ENCODE data around the gene PHACTR1. TPM values are rescaled to one million over a fixed set of nuclear protein-coding genes. Genes with fewer than 3 reads are reported as not detected.

PHACTR1 gene
- total and polyA plus RNA-seq, 8 donors = 0.46 to 17.4 (median 6.4) TPM; not detected in 1

- Histone ChIP-seq H3K4me3 (no peak overlapping the region), H3K9me3 (peaks cover 0 to 8% (median 3%) of the 10 kb centered on the region in 4 donors), H3K36me3 (no peaks in the 10 kb centered on the region), H3K4me1 (peaks cover 0 to 13% (median 0%) of the 10 kb centered on the region in 4 donors), H3K27ac (no peak overlapping the region), H3K27me3 (no peaks in the 10 kb centered on the region)
- TF ChIP-seq, protein P1, sequence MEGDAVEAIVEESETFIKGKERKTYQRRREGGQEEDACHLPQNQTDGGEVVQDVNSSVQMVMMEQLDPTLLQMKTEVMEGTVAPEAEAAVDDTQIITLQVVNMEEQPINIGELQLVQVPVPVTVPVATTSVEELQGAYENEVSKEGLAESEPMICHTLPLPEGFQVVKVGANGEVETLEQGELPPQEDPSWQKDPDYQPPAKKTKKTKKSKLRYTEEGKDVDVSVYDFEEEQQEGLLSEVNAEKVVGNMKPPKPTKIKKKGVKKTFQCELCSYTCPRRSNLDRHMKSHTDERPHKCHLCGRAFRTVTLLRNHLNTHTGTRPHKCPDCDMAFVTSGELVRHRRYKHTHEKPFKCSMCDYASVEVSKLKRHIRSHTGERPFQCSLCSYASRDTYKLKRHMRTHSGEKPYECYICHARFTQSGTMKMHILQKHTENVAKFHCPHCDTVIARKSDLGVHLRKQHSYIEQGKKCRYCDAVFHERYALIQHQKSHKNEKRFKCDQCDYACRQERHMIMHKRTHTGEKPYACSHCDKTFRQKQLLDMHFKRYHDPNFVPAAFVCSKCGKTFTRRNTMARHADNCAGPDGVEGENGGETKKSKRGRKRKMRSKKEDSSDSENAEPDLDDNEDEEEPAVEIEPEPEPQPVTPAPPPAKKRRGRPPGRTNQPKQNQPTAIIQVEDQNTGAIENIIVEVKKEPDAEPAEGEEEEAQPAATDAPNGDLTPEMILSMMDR (IDR thresholded peaks at IDR 0.05) = no peak
- no peak for TF ChIP-seq EP300 (IDR thresholded peaks at IDR 0.05)
- no peak for TF ChIP-seq POLR2AphosphoS5 (IDR thresholded peaks at IDR 0.05)
- TF ChIP-seq POLR2A (IDR thresholded peaks at IDR 0.05) = no peak
- intact Hi-C loops (cut with DNase I; ENCODE audit: low total_unique reads) = no loop called here
- DNase-seq = no peak
- WGBS, 5 donors = 83 to 96% (median 95%) methylated on average over 7 of the region's 7 CpGs
These were observed 543.6 kb downstream of the PHACTR1 start for GRCh38 chr6:13260101-13260598.

DNA sequence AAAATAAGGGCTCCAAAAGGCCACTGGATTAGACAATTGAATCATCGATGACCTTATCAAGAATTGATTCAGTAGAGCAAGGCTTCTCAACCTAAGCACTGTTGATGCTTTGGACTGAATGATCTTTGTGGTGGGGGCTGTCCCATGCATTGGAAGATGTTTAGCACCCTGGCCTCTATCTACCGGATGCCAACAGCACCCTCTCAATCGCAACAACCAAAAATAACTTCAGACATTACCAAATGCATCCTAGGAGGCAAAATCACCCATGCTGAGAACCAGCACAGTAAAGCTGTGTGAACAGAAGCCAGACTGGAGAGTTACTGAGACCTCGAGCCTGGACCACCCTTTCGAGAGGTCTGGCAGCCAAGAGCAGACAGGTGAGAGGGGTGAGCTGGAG lies 544.3 kb downstream of the PHACTR1 start:
- DNase-seq = no peak
- Histone ChIP-seq H3K36me3 (no peaks in the 10 kb centered on the region), H3K9me3 (peaks cover 0 to 4% (median 2%) of the 10 kb centered on the region in 4 donors), H3K4me1 (peaks cover 0 to 12% (median 0%) of the 10 kb centered on the region in 4 donors), H3K27me3 (no peaks in the 10 kb centered on the region), H3K4me3 (no peak overlapping the region), H3K27ac (no peak overlapping the region)
- intact Hi-C loops (cut with DNase I; ENCODE audit: low total_unique reads) = no loop called here
- WGBS, 5 donors = 82 to 93% (median 92%) methylated on average over 5 of the region's 5 CpGs
- TF ChIP-seq, protein P1 (IDR thresholded peaks at IDR 0.05) = no peak
- TF ChIP-seq POLR2A (IDR thresholded peaks at IDR 0.05) (no peak), POLR2AphosphoS5 (IDR thresholded peaks at IDR 0.05) (no peak), EP300 (IDR thresholded peaks at IDR 0.05) (no peak)

DNA sequence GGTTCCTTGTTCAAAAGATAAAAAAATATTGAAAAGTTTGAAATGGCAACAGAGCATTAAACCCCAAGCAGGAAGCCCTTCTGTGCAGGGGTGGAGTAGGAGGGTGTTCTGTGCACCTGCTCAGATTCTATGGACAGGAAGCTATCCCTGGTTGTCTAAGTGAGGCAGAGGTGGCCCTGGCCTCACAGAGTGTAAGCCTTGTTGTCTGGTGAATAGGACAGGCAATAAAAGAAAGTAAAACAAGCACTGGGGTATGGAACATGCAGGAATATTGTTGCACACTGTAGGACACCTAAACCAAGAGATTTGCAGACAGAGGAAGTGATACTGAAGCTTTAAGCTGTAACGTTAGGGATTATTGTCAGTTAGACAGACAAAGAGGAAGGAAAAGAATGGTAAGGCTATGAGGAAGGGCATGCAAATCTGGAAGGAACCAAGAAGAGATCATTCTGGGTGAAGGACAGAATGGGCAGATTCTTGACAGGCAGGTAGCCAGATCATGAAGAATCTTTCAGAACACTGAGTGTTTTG lies 545.0 kb downstream of the PHACTR1 start:
- Histone ChIP-seq H3K27ac (no peak overlapping the region), H3K4me3 (no peak overlapping the region), H3K36me3 (peaks cover 0 to 7% (median 0%) of the 10 kb centered on the region in 4 donors), H3K9me3 (no peaks in the 10 kb centered on the region), H3K4me1 (peaks cover 0 to 5% (median 0%) of the 10 kb centered on the region in 4 donors), H3K27me3 (no peaks in the 10 kb centered on the region)
- TF ChIP-seq POLR2AphosphoS5 (IDR thresholded peaks at IDR 0.05) (no peak), POLR2A (IDR thresholded peaks at IDR 0.05) (no peak), EP300 (IDR thresholded peaks at IDR 0.05) (no peak)
- TF ChIP-seq, protein P1 (IDR thresholded peaks at IDR 0.05) = no peak
- DNase-seq = peak in 1 of 2 donors; percentile 41
- intact Hi-C loops (cut with DNase I; ENCODE audit: low total_unique reads) = no loop called here
- 46 to 72% (median 63%) methylated on average over 1 of the region's 1 CpG for WGBS, 5 donors

GRCh38 chr6:13262302-13263230 lies 546.0 kb downstream of the PHACTR1 start:
- Histone ChIP-seq H3K9me3 (no peaks in the 10 kb centered on the region), H3K4me3 (no peak overlapping the region), H3K27me3 (no peaks in the 10 kb centered on the region), H3K27ac (no peak overlapping the region), H3K36me3 (peaks cover 0 to 11% (median 0%) of the 10 kb centered on the region in 4 donors), H3K4me1 (no peaks in the 10 kb centered on the region)
- DNase-seq = no peak
- 20 to 57% (median 35%) methylated on average over 1 of the region's 1 CpG for WGBS, 5 donors
- intact Hi-C loops (cut with DNase I; ENCODE audit: low total_unique reads) = no loop called here
- TF ChIP-seq POLR2A (IDR thresholded peaks at IDR 0.05) (no peak), POLR2AphosphoS5 (IDR thresholded peaks at IDR 0.05) (no peak), EP300 (IDR thresholded peaks at IDR 0.05) (no peak)
- TF ChIP-seq, protein P1 (IDR thresholded peaks at IDR 0.05) = no peak

All from stomach (tissue), 9 donors.